Measurements from ENCODE around the gene C19orf47. TPM values are rescaled to one million over a fixed set of nuclear protein-coding genes. Genes with fewer than 3 reads are reported as not detected.
A peak's percentile ranks its signal among the peaks of the same experiment; 100 is the strongest.

C19orf47 gene
- total RNA-seq, 1 donor from 2014 or later: 16.1 TPM

DNA sequence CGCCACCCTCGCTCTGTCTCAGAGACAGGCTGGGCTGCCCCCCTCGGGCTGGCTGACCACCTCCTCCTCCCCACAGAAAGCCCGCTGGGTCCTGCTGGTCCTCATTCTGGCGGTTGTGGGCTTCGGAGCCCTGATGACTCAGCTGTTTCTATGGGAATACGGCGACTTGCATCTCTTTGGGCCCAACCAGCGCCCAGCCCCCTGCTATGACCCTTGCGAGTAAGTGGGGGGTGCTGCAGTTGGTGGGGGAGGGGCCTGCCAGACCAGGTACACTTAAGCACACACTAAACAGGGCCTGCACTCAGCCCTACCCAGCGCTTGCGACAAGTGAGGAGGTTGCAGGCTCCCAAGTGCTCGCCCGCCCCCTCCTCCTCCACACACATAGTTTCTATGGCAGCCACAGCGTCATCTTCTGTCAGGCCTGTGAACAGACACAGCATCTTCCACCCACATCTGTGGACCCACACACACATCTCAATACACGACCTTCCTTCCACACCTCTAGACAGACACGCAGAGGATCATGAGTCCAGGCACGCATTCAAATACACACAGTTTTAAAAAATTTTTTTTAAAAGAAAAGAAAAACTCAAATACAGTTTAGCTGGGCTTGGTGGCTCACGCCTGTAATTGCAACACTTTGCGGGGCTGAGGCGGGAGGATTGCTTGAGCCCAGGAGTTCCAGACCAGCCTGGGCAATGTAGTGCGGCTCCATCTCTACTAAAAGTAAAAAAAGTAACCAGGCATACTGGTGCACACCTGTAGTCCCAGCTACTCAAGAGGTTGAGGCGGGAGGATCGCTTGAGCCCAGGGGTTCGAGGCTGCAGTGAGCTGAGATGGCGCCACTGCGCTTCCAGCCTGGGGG lies 18.7 kb upstream of the C19orf47 start:
- TF ChIP-seq, protein P1, sequence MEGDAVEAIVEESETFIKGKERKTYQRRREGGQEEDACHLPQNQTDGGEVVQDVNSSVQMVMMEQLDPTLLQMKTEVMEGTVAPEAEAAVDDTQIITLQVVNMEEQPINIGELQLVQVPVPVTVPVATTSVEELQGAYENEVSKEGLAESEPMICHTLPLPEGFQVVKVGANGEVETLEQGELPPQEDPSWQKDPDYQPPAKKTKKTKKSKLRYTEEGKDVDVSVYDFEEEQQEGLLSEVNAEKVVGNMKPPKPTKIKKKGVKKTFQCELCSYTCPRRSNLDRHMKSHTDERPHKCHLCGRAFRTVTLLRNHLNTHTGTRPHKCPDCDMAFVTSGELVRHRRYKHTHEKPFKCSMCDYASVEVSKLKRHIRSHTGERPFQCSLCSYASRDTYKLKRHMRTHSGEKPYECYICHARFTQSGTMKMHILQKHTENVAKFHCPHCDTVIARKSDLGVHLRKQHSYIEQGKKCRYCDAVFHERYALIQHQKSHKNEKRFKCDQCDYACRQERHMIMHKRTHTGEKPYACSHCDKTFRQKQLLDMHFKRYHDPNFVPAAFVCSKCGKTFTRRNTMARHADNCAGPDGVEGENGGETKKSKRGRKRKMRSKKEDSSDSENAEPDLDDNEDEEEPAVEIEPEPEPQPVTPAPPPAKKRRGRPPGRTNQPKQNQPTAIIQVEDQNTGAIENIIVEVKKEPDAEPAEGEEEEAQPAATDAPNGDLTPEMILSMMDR (IDR thresholded peaks at IDR 0.05): no peak
- Histone ChIP-seq H3K4me3 (peak overlapping the region; percentile 47), H3K27ac (peak overlapping the region; percentile 24), H3K36me3 (peaks cover 50% of the 10 kb centered on the region), H3K27me3 (no peaks in the 10 kb centered on the region), H3K9me3 (no peaks in the 10 kb centered on the region), H3K4me1 (peaks cover 8% of the 10 kb centered on the region)
- ATAC-seq (peak; percentile 75), DNase-seq (peak; percentile 82)
- intact Hi-C loops (cut with DNase I): no loop called here

DNA sequence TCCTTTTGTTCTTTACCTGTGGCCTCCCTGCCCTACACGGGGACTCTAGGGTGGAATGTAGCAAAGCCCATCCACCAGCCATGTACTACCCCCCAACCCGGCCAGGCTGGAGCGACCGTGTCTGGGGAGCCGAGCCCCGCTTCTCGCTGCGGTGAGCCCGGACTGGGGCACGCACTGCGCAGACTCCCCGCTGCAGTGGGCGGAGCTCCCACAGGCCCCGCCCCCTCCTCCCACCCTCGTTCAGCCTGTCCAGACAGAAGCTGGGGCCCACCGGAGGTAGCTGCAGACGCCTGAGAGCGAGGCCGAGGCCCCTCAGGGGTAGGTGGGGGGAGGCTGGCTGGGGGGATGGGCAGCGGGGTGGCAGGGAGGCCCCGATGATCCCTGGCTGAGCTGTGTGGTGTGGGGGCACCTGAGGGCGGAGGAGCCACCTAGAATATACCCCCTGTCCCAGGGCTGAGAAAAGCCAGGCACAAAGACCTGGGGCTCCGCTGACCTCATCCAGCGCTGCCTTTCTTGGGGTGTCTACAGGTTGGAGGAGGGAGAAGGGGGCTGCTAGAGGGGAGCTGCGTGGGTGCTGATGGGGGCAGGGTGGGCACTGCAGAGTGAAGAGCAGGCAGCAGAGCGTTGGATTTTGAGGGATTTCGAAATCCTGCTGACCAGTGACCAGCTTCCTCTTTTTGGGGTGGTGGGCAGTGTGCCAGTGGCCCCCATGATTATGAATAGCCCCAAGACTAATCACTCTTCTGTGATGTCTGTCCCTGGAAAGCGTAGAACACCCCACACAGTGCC lies 17.6 kb upstream of the C19orf47 start:
- intact Hi-C loops (cut with DNase I): no loop called here
- H3K9me3 ChIP-seq: no peaks in the 10 kb centered on the region
- H3K36me3 ChIP-seq: peaks cover 39% of the 10 kb centered on the region
- TF ChIP-seq, protein P1 (IDR thresholded peaks at IDR 0.05): no peak
- H3K27ac ChIP-seq: no peak overlapping the region
- DNase-seq (peak; percentile 91), ATAC-seq (peak; percentile 93)
- no peaks in the 10 kb centered on the region for H3K27me3 ChIP-seq
- peak overlapping the region; percentile 47 for H3K4me3 ChIP-seq
- peaks cover 8% of the 10 kb centered on the region for H3K4me1 ChIP-seq

DNA sequence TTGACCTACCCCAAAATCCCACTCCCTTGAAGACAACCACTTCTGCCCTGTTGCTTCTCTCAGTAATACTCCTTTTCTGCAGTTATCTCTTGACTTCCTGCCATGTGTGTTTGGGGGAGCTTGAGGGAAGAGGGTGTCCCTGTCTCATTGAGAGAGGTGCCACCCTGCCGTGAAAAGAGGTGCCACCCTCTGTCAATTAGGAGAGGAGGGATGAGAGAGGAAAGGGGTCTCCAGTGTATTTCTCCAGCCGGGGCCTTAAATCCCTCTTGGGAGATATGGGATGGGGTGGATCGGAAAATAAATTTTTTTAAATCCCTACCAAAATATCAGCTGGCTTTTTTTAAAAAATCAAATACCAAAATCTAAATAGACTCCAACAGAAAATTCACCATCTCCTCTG lies 16.8 kb upstream of the C19orf47 start:
- H3K4me1 ChIP-seq: peaks cover 8% of the 10 kb centered on the region
- ATAC-seq (no peak), DNase-seq (no peak)
- intact Hi-C loops (cut with DNase I): no loop called here
- H3K36me3 ChIP-seq: peaks cover 31% of the 10 kb centered on the region
- no peak overlapping the region for H3K27ac ChIP-seq
- no peaks in the 10 kb centered on the region for H3K9me3 ChIP-seq
- peak overlapping the region; percentile 47 for H3K4me3 ChIP-seq
- no peaks in the 10 kb centered on the region for H3K27me3 ChIP-seq
- TF ChIP-seq, protein P1 (IDR thresholded peaks at IDR 0.05): no peak

DNA sequence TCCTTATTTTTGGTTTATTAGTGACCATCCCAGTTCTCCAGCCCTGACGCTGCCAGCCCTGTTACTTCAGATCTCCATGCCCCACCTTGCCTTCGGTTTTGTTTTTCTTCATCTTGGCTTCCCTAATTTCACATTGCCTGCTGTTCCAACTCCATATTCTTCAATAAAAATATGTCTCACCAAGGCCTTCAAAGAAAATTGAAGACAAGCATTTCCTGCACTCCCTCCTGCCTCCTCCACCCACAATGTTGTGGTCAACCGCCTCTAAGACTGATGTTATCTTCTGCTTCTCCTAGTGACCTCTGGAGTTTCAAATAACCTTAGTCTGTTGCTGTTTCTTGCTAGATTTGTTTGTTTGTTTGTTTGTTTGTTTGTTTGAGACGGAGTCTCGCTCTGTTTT lies 14.9 kb upstream of the C19orf47 start:
- H3K4me3 ChIP-seq: no peak overlapping the region
- peaks cover 21% of the 10 kb centered on the region for H3K36me3 ChIP-seq
- intact Hi-C loops (cut with DNase I): no loop called here
- peaks cover 8% of the 10 kb centered on the region for H3K4me1 ChIP-seq
- TF ChIP-seq, protein P1 (IDR thresholded peaks at IDR 0.05): no peak
- DNase-seq (no peak), ATAC-seq (no peak)
- no peaks in the 10 kb centered on the region for H3K27me3 ChIP-seq
- no peak overlapping the region for H3K27ac ChIP-seq
- H3K9me3 ChIP-seq: no peaks in the 10 kb centered on the region

DNA sequence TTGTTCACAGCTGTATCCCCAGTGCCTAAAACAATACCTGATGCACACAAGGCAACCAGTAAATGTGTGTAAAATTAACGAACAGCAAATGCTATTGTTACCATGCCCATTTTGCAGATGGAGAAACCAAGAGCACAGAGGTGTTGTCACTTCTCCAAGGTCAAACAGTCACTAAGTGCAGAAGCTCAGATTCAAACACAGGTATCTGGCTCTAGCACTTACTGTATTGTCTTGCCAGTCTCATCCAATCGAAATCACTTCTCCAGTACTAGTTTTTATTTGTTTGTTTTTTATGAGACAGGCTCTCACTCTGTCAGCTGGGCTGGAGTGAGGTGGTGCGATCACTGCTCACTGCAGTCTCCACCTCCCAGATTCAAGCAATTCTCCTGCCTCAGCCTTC lies 14.0 kb upstream of the C19orf47 start:
- Histone ChIP-seq H3K4me3 (no peak overlapping the region), H3K27me3 (no peaks in the 10 kb centered on the region), H3K27ac (no peak overlapping the region), H3K4me1 (peaks cover 11% of the 10 kb centered on the region), H3K36me3 (peaks cover 12% of the 10 kb centered on the region), H3K9me3 (no peaks in the 10 kb centered on the region)
- intact Hi-C loops (cut with DNase I): no loop called here
- ATAC-seq (no peak), DNase-seq (no peak)
- TF ChIP-seq, protein P1 (IDR thresholded peaks at IDR 0.05): no peak

Data from upper lobe of right lung (tissue), 1 donor.